SK-N-SH (cell line): ENCODE measurements around the gene PICALM. TPM values are rescaled to one million over a fixed set of nuclear protein-coding genes. Genes with fewer than 3 reads are reported as not detected.

Experiments
- CTCF ChIA-PET: fragments of 300-600, 350-600 bp; formaldehyde crosslinking; extraction: SDS; loops from one replicate; lab custom pipeline; 2021; lab: Yijun Ruan, JAX
- POLR2A ChIA-PET: fragments of 350-600 bp; sonication (Branson Sonifier 250); formaldehyde crosslinking; extraction: SDS; loops from one replicate; lab custom pipeline; 2020; ENCODE audit warnings: antibody characterized with exemption, inconsistent platforms; lab: Yijun Ruan, JAX
- DNase-seq: peaks from one replicate; pipeline ENCODE4 v3.0.0; 2012
- H2AFZ ChIP-seq: fragments of 200-600 bp; sonication (generic); 2 replicates; pipeline ENCODE4 v1.8.1; 2016; ENCODE audit warnings: antibody characterized with exemption, mild to moderate bottlenecking, low read depth
- H3F3A ChIP-seq: fragments of 200-600 bp; sonication (generic); replicated peaks from 2 replicates; pipeline ENCODE3; 2016; ENCODE audit warnings: antibody characterized with exemption, mild to moderate bottlenecking; ENCODE audit not compliant: insufficient read depth
- H3K27ac ChIP-seq, 2 experiments: fragments of 200-500 bp in 1 of 2; fragments of 200-600 bp in 1 of 2; sonication (Bioruptor generic) in 1 of 2; sonication (generic), shearing (Covaris generic) in 1 of 2; 2 replicates each; pipeline versions ENCODE4 v1.5.1 to v1.6.1; 2014 to 2016; ENCODE audit warnings: low read depth in 2 of 2, inconsistent platforms in 1 of 2, low read length in 1 of 2, mild to moderate bottlenecking in 1 of 2, mixed read lengths in 1 of 2
- H3K27me3 ChIP-seq: fragments of 200-600 bp; sonication (generic), shearing (Covaris generic); 2 replicates; pipeline ENCODE4 v1.6.1; 2016; ENCODE audit warnings: mixed run types; ENCODE audit not compliant: insufficient read depth
- H3K36me3 ChIP-seq, 2 experiments: fragments of 200-500 bp in 1 of 2; fragments of 200-600 bp in 1 of 2; sonication (Bioruptor generic) in 1 of 2; sonication (generic) in 1 of 2; replicated peaks in 1 of 2; 2 replicates each; pipeline versions ENCODE3 to v1.5.1; 2014 to 2016; ENCODE audit warnings: low read length in 1 of 2, mild to moderate bottlenecking in 1 of 2; ENCODE audit not compliant: insufficient read depth in 2 of 2, control insufficient read depth in 1 of 2
- H3K4me1 ChIP-seq, 2 experiments: fragments of 200-500 bp in 1 of 2; fragments of 200-600 bp in 1 of 2; sonication (Bioruptor generic) in 1 of 2; sonication (generic), shearing (Covaris generic) in 1 of 2; 2 replicates each; pipeline versions ENCODE4 v1.5.1 to v1.6.1; 2014 to 2016; ENCODE audit warnings: low read depth in 1 of 2, low read length in 1 of 2, mixed run types in 1 of 2; ENCODE audit not compliant: insufficient read depth in 2 of 2, control insufficient read depth in 1 of 2
- H3K4me2 ChIP-seq: fragments of 200-600 bp; sonication (generic), shearing (Covaris generic); 2 replicates; pipeline ENCODE4 v1.6.1; 2017; ENCODE audit warnings: mixed run types
- H3K4me3 ChIP-seq, 2 experiments: fragments of 200-500 bp in 1 of 2; fragments of 200-600 bp in 1 of 2; sonication (Bioruptor generic) in 1 of 2; sonication (generic), shearing (Covaris generic) in 1 of 2; 2 replicates each; pipeline versions ENCODE4 v1.5.1 to v1.8.1; 2014 to 2016; ENCODE audit warnings: low read depth in 2 of 2, inconsistent platforms in 1 of 2, low read length in 1 of 2, mild to moderate bottlenecking in 1 of 2, mixed read lengths in 1 of 2, moderate library complexity in 1 of 2
- H3K79me2 ChIP-seq: fragments of 200-600 bp; sonication (generic); 2 replicates; pipeline ENCODE4 v1.8.1; 2017; ENCODE audit warnings: mild to moderate bottlenecking; ENCODE audit not compliant: insufficient read depth
- H3K9ac ChIP-seq: fragments of 200-600 bp; sonication (generic); 2 replicates; pipeline ENCODE4 v1.6.1; 2017; ENCODE audit warnings: mixed run types
- H3K9me2 ChIP-seq: fragments of 200-600 bp; sonication (generic); 2 replicates; pipeline ENCODE4 v1.6.1; 2017; ENCODE audit warnings: mixed run types
- H3K9me3 ChIP-seq: fragments of 200-600 bp; sonication (generic); 2 replicates; pipeline ENCODE4 v1.6.1; 2017; ENCODE audit warnings: mixed run types, mild to moderate bottlenecking, moderate library complexity
- H4K20me1 ChIP-seq: fragments of 200-600 bp; sonication (generic); 2 replicates; pipeline ENCODE4 v1.6.1; 2017; ENCODE audit warnings: mild to moderate bottlenecking, mixed run types; ENCODE audit not compliant: insufficient read depth
- CHD2 ChIP-seq: fragments of 150-350 bp; IDR thresholded peaks from 2 replicates; pipeline ENCODE4 v1.6.1; 2018; ENCODE audit warnings: low read length; ENCODE audit not compliant: partially characterized antibody
- CTCF ChIP-seq: fragments of 200-600 bp; sonication (generic); IDR thresholded peaks from 2 replicates; pipeline ENCODE4 v1.6.1; 2017; ENCODE audit warnings: antibody characterized with exemption, mild to moderate bottlenecking, moderate library complexity
- ELF1 ChIP-seq: IDR thresholded peaks from 2 replicates; pipeline ENCODE4 v1.4.0; 2012
- EP300 ChIP-seq, 2 experiments: IDR thresholded peaks; 2 replicates each; pipeline versions ENCODE4 v1.4.0 to v1.6.1; 2012; ENCODE audit warnings: borderline replicate concordance in 1 of 2, low read depth in 1 of 2, low read length in 1 of 2
- EZH2phosphoT487 ChIP-seq: fragments of 200-600 bp; sonication (generic); IDR thresholded peaks from 2 replicates; pipeline ENCODE4 v1.6.1; 2017; ENCODE audit warnings: low read depth, mixed run types, mild to moderate bottlenecking, antibody characterized with exemption, moderate library complexity, borderline replicate concordance
- FOXJ3 ChIP-seq: sonication (generic); formaldehyde crosslinking; IDR thresholded peaks from 2 replicates; pipeline ENCODE4 v1.5.1; 2020; ENCODE audit warnings: mild to moderate bottlenecking, missing genetic modification reagents
- FOXM1 ChIP-seq: IDR thresholded peaks from 2 replicates; pipeline ENCODE4 v1.4.0; 2012; ENCODE audit warnings: low read depth, mild to moderate bottlenecking
- GABPA ChIP-seq: IDR thresholded peaks from 2 replicates; pipeline ENCODE4 v1.4.0; 2012; ENCODE audit warnings: low read depth, mild to moderate bottlenecking
- GATA2 ChIP-seq: sonication (generic); formaldehyde crosslinking; IDR thresholded peaks from 2 replicates; pipeline ENCODE4 v1.5.0; 2020; ENCODE audit warnings: mild to moderate bottlenecking, missing genetic modification reagents
- MAX ChIP-seq: IDR thresholded peaks from 2 replicates; pipeline ENCODE4 v1.4.0; 2012; ENCODE audit warnings: low read depth
- MEF2A ChIP-seq: IDR thresholded peaks from 2 replicates; pipeline ENCODE4 v1.4.0; 2012; ENCODE audit warnings: low read depth, borderline replicate concordance
- NFIC ChIP-seq: IDR thresholded peaks from 2 replicates; pipeline ENCODE4 v1.4.0; 2012; ENCODE audit warnings: borderline replicate concordance
- POLR2AphosphoS5 ChIP-seq: IDR thresholded peaks from 2 replicates; pipeline ENCODE4 v1.6.1; 2012; ENCODE audit warnings: low read depth, low read length
- RAD21 ChIP-seq: IDR thresholded peaks from 2 replicates; pipeline ENCODE4 v1.6.1; 2012; ENCODE audit warnings: mild to moderate bottlenecking, low read length
- RXRA ChIP-seq: IDR thresholded peaks from 2 replicates; pipeline ENCODE4 v1.4.0; 2012; ENCODE audit warnings: low read depth, mild to moderate bottlenecking, borderline replicate concordance
- SMC3 ChIP-seq: IDR thresholded peaks from 2 replicates; pipeline ENCODE4 v1.6.1; 2012; ENCODE audit warnings: low read depth, low read length, improper control_type of control experiment
- TCF12 ChIP-seq: IDR thresholded peaks from 2 replicates; pipeline ENCODE4 v1.4.0; 2012
- TEAD4 ChIP-seq: IDR thresholded peaks from 2 replicates; pipeline ENCODE4 v1.4.0; 2012; ENCODE audit warnings: mild to moderate bottlenecking, borderline replicate concordance; ENCODE audit not compliant: insufficient read depth
- USF1 ChIP-seq: IDR thresholded peaks from 2 replicates; pipeline ENCODE4 v1.4.0; 2012; ENCODE audit warnings: low read depth, borderline replicate concordance
- WGBS: methylation state at CpG from one replicate; pipeline ENCODE4 v1.1.6; 2017; ENCODE audit warnings: low lambda C conversion rate; 5-methylcytosine and 5-hydroxymethylcytosine counted together
- polyA plus RNA-seq, 3 experiments: library from polyadenylated mRNA; depleted of rRNA; stranded (reverse); fragments of >200 nt; gene quantifications; 2 replicates each; pipeline ENCODE4 v1.2.3, GENCODE V29; 2012
- TF ChIP-seq, protein P1 (sequence below): fragments of 150-350 bp; IDR thresholded peaks from 2 replicates; pipeline ENCODE4 v1.6.1; 2016; ENCODE audit warnings: mild to moderate bottlenecking, low read depth, low read length

The PICALM gene
- polyA plus RNA-seq, 1 of the 3 experiments (the other 2 are of a cell fraction) = 103 TPM

DNA sequence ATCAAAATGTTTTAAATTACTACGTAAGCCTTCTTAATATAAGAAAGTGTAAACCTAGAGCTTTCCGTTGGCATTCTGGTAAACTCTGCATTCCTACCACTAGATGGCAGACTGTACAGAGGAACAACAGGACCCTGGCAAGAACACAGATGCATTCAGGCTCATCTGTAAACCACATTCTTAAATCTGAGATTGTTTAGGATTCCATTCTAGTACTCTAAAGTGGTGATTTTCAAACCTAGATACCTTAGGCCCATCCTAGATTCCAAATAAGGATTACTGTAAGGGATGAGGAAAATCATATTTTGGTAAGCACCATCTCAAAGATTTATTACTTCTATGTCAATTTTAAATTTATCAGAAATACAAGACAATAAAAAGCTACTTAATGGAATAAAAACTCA is 26.9 kb downstream of the PICALM start:
- H3K9ac ChIP-seq = peak overlapping the region; percentile 15; the same call in 1 of the 2 replicates

More for the DNA sequence above, 26.9 kb downstream of the PICALM start:
- Histone ChIP-seq H3K9me2 (no peaks in the 10 kb centered on the region), H4K20me1 (peaks cover 87% of the 10 kb centered on the region), H3K27ac (peak overlapping the region in 1 of 2 experiments; percentile 44; a peak in 2 of 4 replicates), H3K4me1 (peaks cover 4 to 41% of the 10 kb centered on the region in 2 experiments; a peak in 3 of 4 replicates), H3K36me3 (peaks cover 0 to 6% of the 10 kb centered on the region in 2 experiments), H2AFZ (no peak overlapping the region), H3F3A (peaks cover 19% of the 10 kb centered on the region), H3K9me3 (no peaks in the 10 kb centered on the region), H3K27me3 (no peaks in the 10 kb centered on the region), H3K79me2 (peaks cover 100% of the 10 kb centered on the region), H3K4me3 (no peak overlapping the region; a peak in 1 of 4 replicates), H3K4me2 (peak overlapping the region; percentile 13; the same call in 1 of the 2 replicates)
- POLR2A ChIA-PET = no interaction called here
- DNase-seq = peak; percentile 68
- WGBS = 5% methylated on average over 2 of the region's 2 CpGs
- CTCF ChIA-PET = interaction anchor here (0.6 to 4.4 kb wide), 58 partner anchors 11 to 378 kb away, joined by 3 to 49 read pairs (median 4); partner anchors contain the start of genes CREBZF and PICALM
- TF ChIP-seq MEF2A = no peak
- no peak for TF ChIP-seq USF1
- TF ChIP-seq GATA2 (CRISPR knock-in tag) = no peak
- no peak for TF ChIP-seq EP300 (IDR thresholded peaks at IDR 0.05; ENCODE audit: borderline replicate concordance in 1 of 2, low read depth in 1 of 2, low read length in 1 of 2)
- no peak; the same call in 1 of the 2 replicates for TF ChIP-seq MAX
- no peak for TF ChIP-seq RXRA
- no peak for TF ChIP-seq EZH2phosphoT487
- TF ChIP-seq TCF12 = peak; percentile 58; the same call in 1 of the 2 replicates
- TF ChIP-seq, protein P1, sequence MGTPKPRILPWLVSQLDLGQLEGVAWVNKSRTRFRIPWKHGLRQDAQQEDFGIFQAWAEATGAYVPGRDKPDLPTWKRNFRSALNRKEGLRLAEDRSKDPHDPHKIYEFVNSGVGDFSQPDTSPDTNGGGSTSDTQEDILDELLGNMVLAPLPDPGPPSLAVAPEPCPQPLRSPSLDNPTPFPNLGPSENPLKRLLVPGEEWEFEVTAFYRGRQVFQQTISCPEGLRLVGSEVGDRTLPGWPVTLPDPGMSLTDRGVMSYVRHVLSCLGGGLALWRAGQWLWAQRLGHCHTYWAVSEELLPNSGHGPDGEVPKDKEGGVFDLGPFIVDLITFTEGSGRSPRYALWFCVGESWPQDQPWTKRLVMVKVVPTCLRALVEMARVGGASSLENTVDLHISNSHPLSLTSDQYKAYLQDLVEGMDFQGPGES = no peak
- TF ChIP-seq SMC3 = peak; percentile 70
- no peak for TF ChIP-seq FOXM1
- TF ChIP-seq ELF1 = no peak
- TF ChIP-seq GABPA = no peak
- no peak; the same call in 1 of the 2 replicates for TF ChIP-seq NFIC
- no peak for TF ChIP-seq CHD2
- TF ChIP-seq TEAD4 = peak; percentile 94
- TF ChIP-seq CTCF = peak; percentile 95
- TF ChIP-seq RAD21 = peak; percentile 90
- TF ChIP-seq FOXJ3 (CRISPR knock-in tag) = no peak
- peak; percentile 45; the same call in 1 of the 2 replicates for TF ChIP-seq POLR2AphosphoS5
